Sigmoid colon (tissue), 4 donors: Measurements from ENCODE around the gene OR51F2.

ENCODE experiments used
- CTCF ChIP-seq, 4 experiments: fragments of 450-650 bp in 3 of 4; fragments of 200-600 bp in 1 of 4; IDR thresholded peaks; one replicate each; pipeline ENCODE4 v1.5.1; 2016 to 2019; ENCODE audit warnings: antibody characterized with exemption in 4 of 4, mild to moderate bottlenecking in 3 of 4, moderate library complexity in 2 of 4
- EP300 ChIP-seq, 4 donors: sonication (generic); formaldehyde crosslinking; IDR thresholded peaks; one replicate each; pipeline ENCODE4 v1.6.1; 2017; ENCODE audit warnings: antibody characterized with exemption in 4 of 4
- POLR2AphosphoS5 ChIP-seq, 4 donors: sonication (generic); formaldehyde crosslinking; IDR thresholded peaks; one replicate each; pipeline ENCODE4 v1.6.1; 2017; ENCODE audit warnings: antibody characterized with exemption in 4 of 4

GRCh38 chr11:4782454-4782853 is 38.7 kb upstream of the OR51F2 start:
- TF ChIP-seq CTCF (IDR thresholded peaks at IDR 0.05) (no peak), POLR2AphosphoS5 (IDR thresholded peaks at IDR 0.05) (no peak), EP300 (IDR thresholded peaks at IDR 0.05) (no peak)
